ENCODE measurements around the gene GRIN2A. TPM values are rescaled to one million over a fixed set of nuclear protein-coding genes. Genes with fewer than 3 reads are reported as not detected.

The GRIN2A gene
- polyA plus RNA-seq, 2 of the 4 experiments (the other 2 are of a cell fraction) = not detected

DNA sequence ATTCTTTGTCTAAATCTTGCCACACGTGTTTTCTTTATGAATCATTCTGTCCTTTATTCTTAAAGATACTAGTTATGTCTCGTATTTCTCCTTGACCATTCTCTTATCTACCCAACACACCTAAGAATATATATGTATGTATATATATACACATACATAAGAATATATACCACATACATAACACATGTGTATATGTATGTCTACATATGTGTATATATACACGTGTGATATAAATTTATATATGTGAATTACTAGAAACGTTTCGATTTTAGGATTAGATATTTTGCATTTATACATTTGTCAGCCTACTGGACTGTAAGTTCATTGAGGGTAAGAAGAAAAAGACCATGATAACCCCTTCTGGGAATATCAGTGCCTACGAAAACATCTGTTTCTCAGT is 388.6 kb downstream of the GRIN2A start:
- no peak for FAIRE-seq
- DNase-seq (ENCODE audit: low read depth in 1 of 2, low spot score in 1 of 2) = no peak

DNA sequence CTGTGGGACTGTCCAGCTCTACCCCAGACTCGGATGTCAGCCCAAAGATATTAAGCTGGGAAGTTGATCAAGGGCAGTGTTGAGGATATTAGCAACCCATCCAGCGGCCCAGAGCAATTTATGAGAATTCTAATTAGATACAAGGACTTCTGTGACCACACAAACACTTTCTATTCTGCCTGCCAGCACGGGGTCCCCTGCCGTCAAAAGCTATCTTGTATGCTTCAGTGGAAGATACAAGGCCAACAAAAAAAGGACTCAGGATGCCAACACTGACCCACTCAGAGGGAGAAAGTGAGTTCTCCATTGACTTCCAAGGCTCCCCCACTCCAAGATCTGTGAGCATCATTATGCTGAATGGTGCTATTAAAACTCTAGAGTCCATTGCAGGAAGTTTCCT is 390.7 kb downstream of the GRIN2A start:
- TF ChIP-seq SMC3 (IDR thresholded peaks at IDR 0.05) = no peak
- no peak for TF ChIP-seq RFX5 (IDR thresholded peaks at IDR 0.05)
- TF ChIP-seq POLR2A (IDR thresholded peaks at IDR 0.05; ENCODE audit: low read length) = no peak
- no peak for TF ChIP-seq NPAS2 (CRISPR knock-in tag; IDR thresholded peaks at IDR 0.05; ENCODE audit: borderline replicate concordance)
- TF ChIP-seq FOSL2 (IDR thresholded peaks at IDR 0.05) = no peak
- TF ChIP-seq FOSL2 (CRISPR knock-in tag; IDR thresholded peaks at IDR 0.05) = no peak
- Histone ChIP-seq H3K4me3 (no peak overlapping the region), H3K4me2 (no peak overlapping the region), H3K27ac (no peak overlapping the region), H3K9me3 (no peaks in the 10 kb centered on the region), H3K4me1 (no peaks in the 10 kb centered on the region)
- DNase-seq (ENCODE audit: low read depth in 1 of 2, low spot score in 1 of 2) = no peak
- whole genome bisulfite sequencing (ENCODE audit: missing lambda C conversion rate) = 11% methylated on average over 4 of the region's 4 CpGs
- ChIA-PET POLR2A (no interaction called here), CTCF (no interaction called here)
- ATAC-seq = no peak
- FAIRE-seq = no peak

More for the DNA sequence above, 388.6 kb downstream of the GRIN2A start:
- no peak for ATAC-seq
- ChIA-PET CTCF (no interaction called here), POLR2A (no interaction called here)
- H3K4me3 ChIP-seq = no peak overlapping the region
- H3K9me3 ChIP-seq = no peaks in the 10 kb centered on the region
- H3K4me2 ChIP-seq = no peak overlapping the region
- 3% methylated on average over 6 of the region's 6 CpGs for WGBS (ENCODE audit: missing lambda C conversion rate)
- H3K4me1 ChIP-seq = no peaks in the 10 kb centered on the region
- H3K27ac ChIP-seq = no peak overlapping the region
- no peak for TF ChIP-seq RFX5 (IDR thresholded peaks at IDR 0.05)
- no peak for TF ChIP-seq CHD4 (IDR thresholded peaks at IDR 0.05; ENCODE audit: borderline replicate concordance)
- TF ChIP-seq REST (IDR thresholded peaks at IDR 0.05) = no peak
- TF ChIP-seq HOXA7 (CRISPR knock-in tag; IDR thresholded peaks at IDR 0.05) = no peak
- TF ChIP-seq ZFP36 (IDR thresholded peaks at IDR 0.05; ENCODE audit: borderline replicate concordance, partially characterized antibody) = no peak
- no peak for TF ChIP-seq ZSCAN20 (CRISPR knock-in tag; IDR thresholded peaks at IDR 0.05)
- no peak for TF ChIP-seq MYC (IDR thresholded peaks at IDR 0.05; ENCODE audit: borderline replicate concordance, low read length)
- TF ChIP-seq MAFK (IDR thresholded peaks at IDR 0.05; ENCODE audit: partially characterized antibody) = no peak
- no peak for TF ChIP-seq RAD21 (conservative IDR thresholded peaks at IDR 0.05 in 1 of 2, IDR thresholded peaks at IDR 0.05 in 1 of 2)
- TF ChIP-seq NR3C1 (IDR thresholded peaks at IDR 0.05) = no peak
- TF ChIP-seq EHMT2 (IDR thresholded peaks at IDR 0.05; ENCODE audit: low read depth) = no peak
- TF ChIP-seq CTCF (IDR thresholded peaks at IDR 0.05) = no peak
- no peak for TF ChIP-seq USF2 (IDR thresholded peaks at IDR 0.05)
- no peak for TF ChIP-seq POLR2A (IDR thresholded peaks at IDR 0.05; ENCODE audit: low read length)

GRCh38 chr16:9790199-9790598 is 392.0 kb downstream of the GRIN2A start:
- DNase-seq (ENCODE audit: low read depth in 1 of 2, low spot score in 1 of 2) (no peak), FAIRE-seq (no peak), ATAC-seq (no peak)
- H3K4me3 ChIP-seq = no peak overlapping the region
- 3% methylated on average over 2 of the region's 2 CpGs for WGBS (ENCODE audit: missing lambda C conversion rate)
- H3K9me3 ChIP-seq = no peaks in the 10 kb centered on the region
- no peak overlapping the region for H3K27ac ChIP-seq
- CTCF ChIA-PET = interaction anchor here (0.9 kb wide), 1 partner anchor 17 kb away, joined by 3 read pairs; no protein-coding TSS in a partner anchor
- no peaks in the 10 kb centered on the region for H3K4me1 ChIP-seq
- H3K4me2 ChIP-seq = no peak overlapping the region
- POLR2A ChIA-PET = no interaction called here
- TF ChIP-seq EHF (CRISPR knock-in tag; IDR thresholded peaks at IDR 0.05) (no peak), BCL3 (IDR thresholded peaks at IDR 0.05) (no peak), POLR2A (IDR thresholded peaks at IDR 0.05; ENCODE audit: low read length) (no peak), GATA3 (IDR thresholded peaks at IDR 0.05; ENCODE audit: borderline replicate concordance) (no peak)
